ENCODE results near the gene MBLAC2.

DNA sequence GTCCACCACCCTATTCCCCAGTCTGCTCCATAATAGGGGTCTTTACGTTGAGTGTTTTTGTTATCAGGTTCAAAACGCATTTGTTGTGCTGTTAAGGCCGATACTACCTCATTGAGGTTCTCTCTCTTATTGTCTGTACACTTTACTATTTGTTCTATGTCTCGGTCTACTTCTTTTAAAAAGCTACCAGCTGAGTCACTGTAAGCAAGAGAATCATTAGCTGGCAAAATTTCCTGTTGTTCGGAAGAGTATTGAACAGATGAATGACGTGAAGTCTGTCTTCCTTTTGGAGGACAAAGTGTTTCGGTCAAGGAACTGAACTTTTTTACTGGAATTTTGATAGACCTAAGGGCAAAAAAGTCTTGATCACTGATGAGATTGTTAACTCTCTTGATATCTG is 44.5 kb upstream of the MBLAC2 start:
- TF ChIP-seq CTCF (conservative IDR thresholded peaks at IDR 0.05) (no peak), ZFX (IDR thresholded peaks at IDR 0.05) (no peak)

All from C4-2B (cell line).